Kidney (tissue), 14 donors: ENCODE results near the gene WWOX. TPM values are rescaled to one million over a fixed set of nuclear protein-coding genes. Genes with fewer than 3 reads are reported as not detected.

ENCODE experiments used
- DNase-seq, 5 donors: peaks; one replicate each; pipeline ENCODE4 v3.0.0-alpha.2; 2013 to 2020
- FAIRE-seq: peaks from 2 replicates; lab custom pipeline; 2012; peaks lifted over from hg19 to GRCh38; lab: Jason Lieb, UNC
- H3K27ac ChIP-seq, 2 donors: one replicate each; pipeline ENCODE4 v1.7.0; 2013; ENCODE audit warnings: low read depth in 2 of 2, low read length in 2 of 2, inconsistent platforms in 1 of 2
- H3K27me3 ChIP-seq: one replicate; pipeline ENCODE4 v1.7.1; 2013; ENCODE audit warnings: low read length, inconsistent platforms; ENCODE audit not compliant: control insufficient read depth, insufficient read depth
- H3K36me3 ChIP-seq, 3 donors: one replicate each; pipeline versions ENCODE4 v1.7.0 to v1.7.1; 2013; ENCODE audit warnings: low read length in 3 of 3, control low read depth in 1 of 3, inconsistent platforms in 1 of 3; ENCODE audit not compliant: insufficient read depth in 3 of 3, control insufficient read depth in 2 of 3
- H3K4me1 ChIP-seq, 3 donors: one replicate each; pipeline versions ENCODE4 v1.7.0 to v1.7.1; 2013; ENCODE audit warnings: low read length in 3 of 3, inconsistent platforms in 1 of 3, low read depth in 1 of 3; ENCODE audit not compliant: control insufficient read depth in 2 of 3, insufficient read depth in 2 of 3
- H3K4me3 ChIP-seq, 3 donors: one replicate each; pipeline versions ENCODE4 v1.7.0 to v1.8.1; 2013; ENCODE audit warnings: low read length in 3 of 3, control low read depth in 1 of 3, inconsistent platforms in 1 of 3
- H3K9ac ChIP-seq, 3 donors: one replicate each; pipeline versions ENCODE4 v1.7.0 to v1.7.1; 2013; ENCODE audit warnings: low read length in 3 of 3, control low read depth in 1 of 3, inconsistent platforms in 1 of 3
- H3K9me3 ChIP-seq, 3 donors: one replicate each; pipeline versions ENCODE4 v1.7.0 to v1.7.1; 2013; ENCODE audit warnings: low read length in 3 of 3, control low read depth in 1 of 3, inconsistent platforms in 1 of 3; ENCODE audit not compliant: control insufficient read depth in 2 of 3, insufficient read depth in 1 of 3
- CTCF ChIP-seq: IDR thresholded peaks from 3 replicates; pipeline ENCODE4 v1.5.1; 2012; ENCODE audit warnings: mild to moderate bottlenecking, moderate library complexity, borderline replicate concordance; ENCODE audit not compliant: insufficient read depth; ENCODE audit errors: extremely low read depth
- intact Hi-C: fragments of 100-400 bp; cut with DNase I; formaldehyde crosslinking; loops from one replicate; pipeline ENCODE4 v1.11.1; 2022
- polyA plus RNA-seq: library from polyadenylated mRNA; stranded (reverse); fragments of 350-450 nt; fragmentation: Illumina TruSeq; extraction: RNeasy Lipid Tissue Mini Kit (QIAGEN cat#74804); gene quantifications from one replicate; pipeline ENCODE4 v1.2.3, GENCODE V29; 2014; ENCODE audit warnings: low read depth, low replicate concordance; ENCODE audit not compliant: insufficient read depth
- total RNA-seq: library from RNA; stranded (reverse); fragmentation: NEBNext Ultra II Directional; extraction: Animal tissue kit (Norgen Biotek cat#: 25700); gene quantifications from one replicate; pipeline ENCODE4 v1.2.1, GENCODE V29; 2021
- donor health status: control.
- donor health status: control.
- donor health status: control.
- donor health status: control.
- donor health status: control.
- donor health status: DM: yes; HTN: yes; CAD: no.
- donor health status: Normal renal cell carcinoma (clear cell type).

Gene WWOX
- total and polyA plus RNA-seq, 2 donors from 2014 or later, result 22.5 to 30.3 TPM

GRCh38 chr16:79182616-79183015 is 1083.2 kb downstream of the WWOX start:
- TF ChIP-seq CTCF, result no peak
- H3K4me1 ChIP-seq, result no peaks in the 10 kb centered on the region
- H3K9ac ChIP-seq, result no peak overlapping the region
- FAIRE-seq, result no peak
- peaks cover 0 to 2% (median 0%) of the 10 kb centered on the region in 3 donors for H3K9me3 ChIP-seq
- no peak overlapping the region for H3K27ac ChIP-seq
- no peak overlapping the region for H3K4me3 ChIP-seq
- intact Hi-C loops, result no loop called here
- DNase-seq, result no peak
- H3K27me3 ChIP-seq, result no peaks in the 10 kb centered on the region
- H3K36me3 ChIP-seq, result no peaks in the 10 kb centered on the region

- no peak overlapping the region for H3K9ac ChIP-seq
These were observed 1084.1 kb downstream of the WWOX start for GRCh38 chr16:79183571-79183970.

GRCh38 chr16:79184464-79185030 is 1085.1 kb downstream of the WWOX start:
- no peak for TF ChIP-seq CTCF

More at GRCh38 chr16:79183571-79183970, 1084.1 kb downstream of the WWOX start:
- Histone ChIP-seq H3K9me3 (peaks cover 0 to 2% (median 0%) of the 10 kb centered on the region in 3 donors), H3K27me3 (no peaks in the 10 kb centered on the region), H3K36me3 (no peaks in the 10 kb centered on the region), H3K4me1 (no peaks in the 10 kb centered on the region), H3K4me3 (no peak overlapping the region), H3K27ac (no peak overlapping the region)
- intact Hi-C loops, result no loop called here
- no peak for FAIRE-seq
- TF ChIP-seq CTCF, result no peak
- DNase-seq, result no peak

GRCh38 chr16:79185711-79186110 is 1086.3 kb downstream of the WWOX start:
- Histone ChIP-seq H3K9ac (no peak overlapping the region), H3K27me3 (no peaks in the 10 kb centered on the region), H3K4me3 (no peak overlapping the region), H3K4me1 (no peaks in the 10 kb centered on the region), H3K27ac (no peak overlapping the region), H3K9me3 (no peaks in the 10 kb centered on the region), H3K36me3 (no peaks in the 10 kb centered on the region)
- FAIRE-seq (no peak), DNase-seq (no peak)
- intact Hi-C loops, result no loop called here
- no peak for TF ChIP-seq CTCF

More at GRCh38 chr16:79184464-79185030, 1085.1 kb downstream of the WWOX start:
- H3K27ac ChIP-seq, result no peak overlapping the region
- no peaks in the 10 kb centered on the region for H3K9me3 ChIP-seq
- no peak overlapping the region for H3K4me3 ChIP-seq
- no peak for FAIRE-seq
- no peaks in the 10 kb centered on the region for H3K36me3 ChIP-seq
- intact Hi-C loops, result no loop called here
- no peak overlapping the region for H3K9ac ChIP-seq
- H3K27me3 ChIP-seq, result no peaks in the 10 kb centered on the region
- DNase-seq, result no peak
- no peaks in the 10 kb centered on the region for H3K4me1 ChIP-seq
